ENCODE results near the gene CAPS2. TPM values are rescaled to one million over a fixed set of nuclear protein-coding genes. Genes with fewer than 3 reads are reported as not detected.

CAPS2 gene
- total RNA-seq, 1 donor from 2014 or later, result 6.6 TPM

DNA sequence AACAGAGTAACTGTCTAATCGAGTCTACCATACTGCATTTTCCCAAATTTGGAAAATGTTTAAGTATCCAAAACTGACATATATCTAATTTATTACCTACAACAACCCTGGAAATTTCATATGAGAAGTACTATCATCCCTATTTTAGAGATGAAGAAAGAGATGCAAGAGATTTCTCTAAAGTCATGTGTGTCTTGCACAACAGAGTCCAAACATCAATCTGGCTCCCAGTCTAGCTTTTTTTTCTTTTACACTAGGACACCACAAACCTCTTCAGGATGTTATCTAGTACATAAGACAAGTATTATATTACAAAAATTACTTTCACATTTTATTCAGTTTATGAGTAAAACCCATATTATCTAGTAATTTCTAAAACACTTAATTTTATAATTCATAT is 39.1 kb downstream of the CAPS2 start:
- Mint-ChIP-seq H3K4me1 (peaks cover 5% of the 10 kb centered on the region), H3K36me3 (ENCODE audit: low read depth) (no peaks in the 10 kb centered on the region), H3K9me3 (no peaks in the 10 kb centered on the region), H3K27me3 (ENCODE audit: low read depth) (no peaks in the 10 kb centered on the region), H3K4me3 (no peak overlapping the region), H3K27ac (ENCODE audit: unreplicated experiment) (no peak overlapping the region)
- DNase-seq (ENCODE audit: low read depth, low spot score), result no peak
- TF ChIP-seq, protein P1, sequence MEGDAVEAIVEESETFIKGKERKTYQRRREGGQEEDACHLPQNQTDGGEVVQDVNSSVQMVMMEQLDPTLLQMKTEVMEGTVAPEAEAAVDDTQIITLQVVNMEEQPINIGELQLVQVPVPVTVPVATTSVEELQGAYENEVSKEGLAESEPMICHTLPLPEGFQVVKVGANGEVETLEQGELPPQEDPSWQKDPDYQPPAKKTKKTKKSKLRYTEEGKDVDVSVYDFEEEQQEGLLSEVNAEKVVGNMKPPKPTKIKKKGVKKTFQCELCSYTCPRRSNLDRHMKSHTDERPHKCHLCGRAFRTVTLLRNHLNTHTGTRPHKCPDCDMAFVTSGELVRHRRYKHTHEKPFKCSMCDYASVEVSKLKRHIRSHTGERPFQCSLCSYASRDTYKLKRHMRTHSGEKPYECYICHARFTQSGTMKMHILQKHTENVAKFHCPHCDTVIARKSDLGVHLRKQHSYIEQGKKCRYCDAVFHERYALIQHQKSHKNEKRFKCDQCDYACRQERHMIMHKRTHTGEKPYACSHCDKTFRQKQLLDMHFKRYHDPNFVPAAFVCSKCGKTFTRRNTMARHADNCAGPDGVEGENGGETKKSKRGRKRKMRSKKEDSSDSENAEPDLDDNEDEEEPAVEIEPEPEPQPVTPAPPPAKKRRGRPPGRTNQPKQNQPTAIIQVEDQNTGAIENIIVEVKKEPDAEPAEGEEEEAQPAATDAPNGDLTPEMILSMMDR (conservative IDR thresholded peaks at IDR 0.05), result no peak

DNA sequence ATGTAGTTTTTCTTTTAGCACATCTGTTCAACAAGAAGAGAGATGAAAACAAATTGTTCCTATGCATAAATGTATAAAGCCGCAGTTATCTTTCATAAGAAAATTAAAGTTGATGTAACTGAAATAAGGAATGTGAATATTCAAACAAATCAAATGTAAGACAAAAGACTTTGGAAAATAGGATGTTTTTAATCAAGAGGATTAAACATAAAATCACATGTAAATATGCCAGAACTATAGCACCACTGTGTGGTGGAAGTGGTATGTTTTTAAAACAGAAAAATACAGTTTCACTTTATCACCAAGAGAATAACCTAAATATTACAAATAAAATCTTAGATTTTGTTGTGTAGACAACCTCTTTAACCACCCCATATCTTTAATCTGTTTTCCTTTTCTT is 40.4 kb downstream of the CAPS2 start:
- Mint-ChIP-seq H3K4me1 (peaks cover 3% of the 10 kb centered on the region), H3K27ac (ENCODE audit: unreplicated experiment) (no peak overlapping the region), H3K9me3 (no peaks in the 10 kb centered on the region), H3K36me3 (ENCODE audit: low read depth) (no peaks in the 10 kb centered on the region), H3K4me3 (no peak overlapping the region), H3K27me3 (ENCODE audit: low read depth) (no peaks in the 10 kb centered on the region)
- TF ChIP-seq, protein P1 (conservative IDR thresholded peaks at IDR 0.05), result peak; percentile 63
- no peak for DNase-seq (ENCODE audit: low read depth, low spot score)

DNA sequence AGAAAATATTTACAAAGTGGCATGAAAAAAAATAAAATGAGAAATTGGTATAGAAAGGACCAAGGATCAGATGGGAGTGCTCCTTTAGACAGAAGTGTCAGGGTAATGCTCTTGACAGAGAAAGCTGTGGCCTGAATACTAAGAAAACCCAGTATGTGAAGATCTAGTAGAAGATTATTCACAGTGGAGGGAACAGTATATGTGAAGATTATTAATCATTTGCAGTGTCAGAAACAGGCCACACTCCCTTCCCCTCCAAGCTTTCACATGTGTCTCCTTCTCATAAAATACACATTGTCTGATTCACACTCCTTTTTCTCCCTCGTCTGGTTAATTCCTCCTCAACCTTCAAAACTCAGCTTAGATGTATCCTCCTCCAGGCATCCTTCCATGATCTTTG is 41.3 kb downstream of the CAPS2 start:
- no peak overlapping the region for H3K4me3 Mint-ChIP-seq
- H3K9me3 Mint-ChIP-seq, result no peaks in the 10 kb centered on the region
- H3K36me3 Mint-ChIP-seq (ENCODE audit: low read depth), result no peaks in the 10 kb centered on the region
- H3K4me1 Mint-ChIP-seq, result no peaks in the 10 kb centered on the region
- no peaks in the 10 kb centered on the region for H3K27me3 Mint-ChIP-seq (ENCODE audit: low read depth)
- no peak for DNase-seq (ENCODE audit: low read depth, low spot score)
- H3K27ac Mint-ChIP-seq (ENCODE audit: unreplicated experiment), result no peak overlapping the region
- TF ChIP-seq, protein P1 (conservative IDR thresholded peaks at IDR 0.05), result no peak

DNA sequence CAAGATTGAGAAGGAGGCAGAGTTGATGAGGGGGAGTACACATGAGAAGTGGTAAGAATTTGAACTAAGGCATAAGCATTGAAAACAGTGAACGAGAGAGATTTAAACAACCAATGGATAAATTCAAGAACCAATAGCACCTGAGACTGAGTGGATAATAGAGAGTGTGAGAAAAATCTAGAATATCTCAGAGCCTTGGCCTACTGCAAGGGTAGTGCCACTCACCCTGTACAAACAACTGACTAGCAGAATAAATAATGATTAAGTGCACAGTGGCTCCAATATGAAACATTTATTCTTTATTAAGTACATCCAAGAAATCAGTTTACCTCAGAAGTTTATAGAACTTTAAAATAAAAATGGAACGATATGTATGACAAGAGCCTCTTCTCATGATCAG is 54.4 kb downstream of the CAPS2 start:
- no peaks in the 10 kb centered on the region for H3K4me1 Mint-ChIP-seq
- H3K27ac Mint-ChIP-seq (ENCODE audit: unreplicated experiment), result no peak overlapping the region
- H3K27me3 Mint-ChIP-seq (ENCODE audit: low read depth), result no peaks in the 10 kb centered on the region
- no peak overlapping the region for H3K4me3 Mint-ChIP-seq
- no peaks in the 10 kb centered on the region for H3K36me3 Mint-ChIP-seq (ENCODE audit: low read depth)
- TF ChIP-seq, protein P1 (conservative IDR thresholded peaks at IDR 0.05), result no peak
- H3K9me3 Mint-ChIP-seq, result no peaks in the 10 kb centered on the region
- DNase-seq (ENCODE audit: low read depth, low spot score), result no peak

DNA sequence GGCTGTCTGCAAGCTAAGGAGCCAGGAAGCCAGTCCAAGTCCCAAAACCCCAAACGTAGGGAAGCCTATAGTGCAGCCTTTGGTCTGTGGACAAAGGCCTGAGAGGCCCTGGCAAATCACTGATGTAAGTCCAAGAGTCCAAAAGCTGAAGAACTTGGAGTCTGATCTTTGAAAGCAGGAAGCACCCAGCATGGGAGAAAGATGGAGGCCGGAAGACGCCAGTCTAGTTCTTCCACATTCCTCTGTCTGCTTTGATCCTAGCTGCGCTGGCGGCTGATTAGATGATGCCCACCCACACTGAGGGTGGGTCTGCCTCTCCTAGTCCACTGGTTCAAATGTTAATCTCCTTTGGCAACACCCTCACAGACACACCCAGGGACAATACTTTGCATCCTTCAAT is 58.5 kb downstream of the CAPS2 start:
- Mint-ChIP-seq H3K36me3 (ENCODE audit: low read depth) (no peaks in the 10 kb centered on the region), H3K4me3 (no peak overlapping the region), H3K9me3 (no peaks in the 10 kb centered on the region), H3K27ac (ENCODE audit: unreplicated experiment) (no peak overlapping the region), H3K4me1 (no peaks in the 10 kb centered on the region), H3K27me3 (ENCODE audit: low read depth) (no peaks in the 10 kb centered on the region)
- TF ChIP-seq, protein P1 (conservative IDR thresholded peaks at IDR 0.05), result no peak
- no peak for DNase-seq (ENCODE audit: low read depth, low spot score)

DNA sequence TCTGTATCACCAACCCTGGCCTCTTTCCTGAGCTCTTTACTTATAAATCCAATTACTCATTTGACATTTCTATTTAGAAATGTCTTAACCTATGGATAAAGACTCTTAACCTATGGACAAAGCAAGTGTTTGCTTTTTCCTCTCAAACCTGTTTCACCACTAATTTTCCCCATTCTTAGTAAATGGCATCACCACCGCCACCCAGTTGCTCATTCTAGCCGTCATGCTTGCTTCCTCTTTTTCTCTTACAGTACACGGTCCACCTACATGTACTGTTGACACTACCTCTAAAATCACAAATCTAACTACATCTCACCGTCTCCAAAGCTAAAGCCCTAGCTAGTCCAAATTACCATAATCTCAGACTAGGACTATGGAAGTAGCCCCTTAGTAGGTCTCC is 60.0 kb downstream of the CAPS2 start:
- Mint-ChIP-seq H3K4me1 (no peaks in the 10 kb centered on the region), H3K36me3 (ENCODE audit: low read depth) (peaks cover 2% of the 10 kb centered on the region), H3K4me3 (no peak overlapping the region), H3K27ac (ENCODE audit: unreplicated experiment) (no peak overlapping the region), H3K9me3 (peaks cover 6% of the 10 kb centered on the region), H3K27me3 (ENCODE audit: low read depth) (no peaks in the 10 kb centered on the region)
- no peak for DNase-seq (ENCODE audit: low read depth, low spot score)
- TF ChIP-seq, protein P1 (conservative IDR thresholded peaks at IDR 0.05), result no peak

All from neural crest cell (in vitro differentiated cells).